OCI-LY3 (cell line): ENCODE measurements around the gene EFL1.

Source experiments
- EZH2phosphoT487 ChIP-seq: fragments of 200-600 bp; shearing (Covaris generic); IDR thresholded peaks from 2 replicates; pipeline ENCODE4 v1.6.1; 2018; ENCODE audit warnings: antibody characterized with exemption, mixed run types, low read depth
- TF ChIP-seq, protein P1 (sequence below): fragments of 200-600, 300-600 bp; sonication (generic); IDR thresholded peaks from 2 replicates; pipeline ENCODE4 v1.5.1; 2014; ENCODE audit warnings: antibody characterized with exemption, low read length, low read depth

DNA sequence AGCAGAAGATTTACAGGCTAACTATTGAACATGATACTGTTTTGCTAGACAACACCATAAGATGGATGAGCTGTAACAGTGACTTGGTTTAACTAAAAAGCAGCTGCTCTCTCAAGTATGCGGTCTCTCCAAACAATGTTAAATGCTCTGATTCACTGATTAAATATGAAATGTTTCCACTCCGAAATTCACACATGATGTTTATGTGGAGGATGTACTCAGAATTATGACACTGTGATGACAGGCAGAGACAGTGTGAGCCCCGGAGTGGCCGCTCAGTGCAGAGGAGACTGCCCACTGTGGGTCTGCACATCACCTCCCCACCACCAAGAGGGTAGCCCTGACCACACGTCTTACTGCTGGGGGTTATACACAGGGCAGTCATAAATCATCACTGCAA lies 132.8 kb downstream of the EFL1 start:
- TF ChIP-seq, protein P1, sequence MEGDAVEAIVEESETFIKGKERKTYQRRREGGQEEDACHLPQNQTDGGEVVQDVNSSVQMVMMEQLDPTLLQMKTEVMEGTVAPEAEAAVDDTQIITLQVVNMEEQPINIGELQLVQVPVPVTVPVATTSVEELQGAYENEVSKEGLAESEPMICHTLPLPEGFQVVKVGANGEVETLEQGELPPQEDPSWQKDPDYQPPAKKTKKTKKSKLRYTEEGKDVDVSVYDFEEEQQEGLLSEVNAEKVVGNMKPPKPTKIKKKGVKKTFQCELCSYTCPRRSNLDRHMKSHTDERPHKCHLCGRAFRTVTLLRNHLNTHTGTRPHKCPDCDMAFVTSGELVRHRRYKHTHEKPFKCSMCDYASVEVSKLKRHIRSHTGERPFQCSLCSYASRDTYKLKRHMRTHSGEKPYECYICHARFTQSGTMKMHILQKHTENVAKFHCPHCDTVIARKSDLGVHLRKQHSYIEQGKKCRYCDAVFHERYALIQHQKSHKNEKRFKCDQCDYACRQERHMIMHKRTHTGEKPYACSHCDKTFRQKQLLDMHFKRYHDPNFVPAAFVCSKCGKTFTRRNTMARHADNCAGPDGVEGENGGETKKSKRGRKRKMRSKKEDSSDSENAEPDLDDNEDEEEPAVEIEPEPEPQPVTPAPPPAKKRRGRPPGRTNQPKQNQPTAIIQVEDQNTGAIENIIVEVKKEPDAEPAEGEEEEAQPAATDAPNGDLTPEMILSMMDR = no peak
- no peak for TF ChIP-seq EZH2phosphoT487
